A549 (cell line): ENCODE results near the gene SLC48A1. TPM values are rescaled to one million over a fixed set of nuclear protein-coding genes. Genes with fewer than 3 reads are reported as not detected.
A peak's percentile ranks its signal among the peaks of the same experiment; 100 is the strongest.

ENCODE experiments used
- ATAC-seq, 2 experiments: fragments of 200-7000 bp in 1 of 2; fragments of >200 bp in 1 of 2; cut with Nextera tagmentation in 1 of 2; cut with Tn5 transposase in 1 of 2; 3 replicates each; pipeline versions ENCODE4 v1.8.0 to v1.9.1; 2018 to 2020; ENCODE audit warnings: mild to moderate bottlenecking in 1 of 2, moderate library complexity in 1 of 2
- CTCF ChIA-PET: fragments of 300-600 bp; sonication (Branson Sonifier 250); formaldehyde crosslinking; extraction: SDS; loops from one replicate; lab custom pipeline; 2021; ENCODE audit warnings: antibody characterized with exemption, inconsistent platforms; lab: Yijun Ruan, JAX
- POLR2A ChIA-PET: fragments of 350-600 bp; formaldehyde crosslinking; extraction: SDS; loops from one replicate; lab custom pipeline; 2021; ENCODE audit warnings: antibody characterized with exemption, inconsistent platforms; lab: Yijun Ruan, JAX
- DNase-seq, 2 experiments: peaks; one replicate each; pipeline versions ENCODE4 v3.0.0 to v3.0.0-alpha.2; 2011 to 2016; ENCODE audit warnings: low read depth in 1 of 2, low spot score in 1 of 2
- FAIRE-seq: peaks from 2 replicates; lab custom pipeline; 2011; peaks lifted over from hg19 to GRCh38; lab: Jason Lieb, UNC
- H3K27ac ChIP-seq, 2 experiments: fragments of >200 bp; sonication (Bioruptor Twin); formaldehyde crosslinking; 3 replicates each; pipeline ENCODE4 v1.5.1; 2016 to 2017
- H3K4me1 ChIP-seq: fragments of >200 bp; sonication (Bioruptor Twin); formaldehyde crosslinking; 3 replicates; pipeline ENCODE4 v1.6.1; 2016
- H3K4me2 ChIP-seq: fragments of >200 bp; sonication (Bioruptor Twin); formaldehyde crosslinking; 3 replicates; pipeline ENCODE4 v1.6.1; 2016
- H3K4me3 ChIP-seq: fragments of >200 bp; sonication (Bioruptor Twin); formaldehyde crosslinking; 3 replicates; pipeline ENCODE4 v1.5.1; 2016
- H3K9me3 ChIP-seq: fragments of >200 bp; sonication (Bioruptor Twin); formaldehyde crosslinking; 3 replicates; pipeline ENCODE4 v1.6.1; 2016
- EHF ChIP-seq: fragments of 250-450 bp; sonication (Bioruptor Pico); IDR thresholded peaks from 2 replicates; pipeline ENCODE4 v1.5.0; 2020; ENCODE audit warnings: mild to moderate bottlenecking
- FOSB ChIP-seq: fragments of 250-450 bp; sonication (Bioruptor Pico); IDR thresholded peaks from 2 replicates; pipeline ENCODE4 v1.5.0; 2020; ENCODE audit warnings: mild to moderate bottlenecking, moderate library complexity
- FOXS1 ChIP-seq: fragments of 250-450 bp; sonication (Bioruptor Pico); IDR thresholded peaks from 2 replicates; pipeline ENCODE4 v1.5.0; 2020; ENCODE audit warnings: mild to moderate bottlenecking, moderate library complexity
- GATA3 ChIP-seq: IDR thresholded peaks from 2 replicates; pipeline ENCODE4 v1.6.1; 2012; ENCODE audit warnings: borderline replicate concordance
- HOXB13 ChIP-seq: fragments of 250-450 bp; sonication (Bioruptor Pico); IDR thresholded peaks from 2 replicates; pipeline ENCODE4 v1.5.0; 2020; ENCODE audit warnings: low read depth, mild to moderate bottlenecking, moderate library complexity
- JUNB ChIP-seq: fragments of >200 bp; sonication (Bioruptor Twin); formaldehyde crosslinking; IDR thresholded peaks from 2 replicates; pipeline ENCODE4 v1.6.1; 2016
- KDM1A ChIP-seq: fragments of 200-600 bp; sonication (generic); IDR thresholded peaks from 2 replicates; pipeline ENCODE4 v1.6.1; 2016; ENCODE audit warnings: low read depth, mild to moderate bottlenecking
- KDM5A ChIP-seq: fragments of 200-600 bp; sonication (generic); IDR thresholded peaks from 2 replicates; pipeline ENCODE4 v1.6.1; 2016; ENCODE audit warnings: antibody characterized with exemption, mild to moderate bottlenecking
- NFE2L2 ChIP-seq: fragments of 150-350 bp; conservative IDR thresholded peaks from 2 replicates; pipeline ENCODE4 v1.6.1; 2014; ENCODE audit warnings: low read length
- NPAS2 ChIP-seq: fragments of 250-450 bp; sonication (Bioruptor Pico); IDR thresholded peaks from 2 replicates; pipeline ENCODE4 v1.8.0; 2022; ENCODE audit warnings: mild to moderate bottlenecking, moderate library complexity, borderline replicate concordance
- NR3C1 ChIP-seq: fragments of >200 bp; sonication (Bioruptor Twin); formaldehyde crosslinking; IDR thresholded peaks from 3 replicates; pipeline ENCODE4 v1.6.1; 2017
- PHF8 ChIP-seq: fragments of 200-600 bp; sonication (generic); IDR thresholded peaks from 2 replicates; pipeline ENCODE4 v1.6.1; 2016; ENCODE audit warnings: low read depth, mild to moderate bottlenecking, antibody characterized with exemption, moderate library complexity, borderline replicate concordance
- POLR2AphosphoS2 ChIP-seq: conservative IDR thresholded peaks from 2 replicates; pipeline ENCODE4 v1.6.1; 2012; ENCODE audit warnings: low read length, improper control_type of control experiment, inconsistent platforms
- RARB ChIP-seq: fragments of 250-450 bp; sonication (Bioruptor Pico); IDR thresholded peaks from 2 replicates; pipeline ENCODE4 v1.8.0; 2021; ENCODE audit warnings: mild to moderate bottlenecking, moderate library complexity
- RCOR1 ChIP-seq: fragments of 150-350 bp; IDR thresholded peaks from 2 replicates; pipeline ENCODE4 v1.6.1; 2014; ENCODE audit warnings: antibody characterized with exemption, low read length, low read depth
- RFX5 ChIP-seq: fragments of 450-650 bp; IDR thresholded peaks from 2 replicates; pipeline ENCODE4 v1.7.1; 2014; ENCODE audit warnings: antibody characterized with exemption, mild to moderate bottlenecking, moderate library complexity
- SREBF2 ChIP-seq: fragments of 450-650 bp; IDR thresholded peaks from 2 replicates; pipeline ENCODE4 v1.6.1; 2014; ENCODE audit warnings: mild to moderate bottlenecking, moderate library complexity
- ZSCAN20 ChIP-seq: fragments of 250-450 bp; sonication (Bioruptor Pico); IDR thresholded peaks from 2 replicates; pipeline ENCODE4 v1.8.0; 2022; ENCODE audit warnings: mild to moderate bottlenecking, moderate library complexity
- WGBS: methylation state at CpG from one replicate; pipeline ENCODE4 v1.1.6; 2017; ENCODE audit errors: missing lambda C conversion rate; 5-methylcytosine and 5-hydroxymethylcytosine counted together
- polyA plus RNA-seq, 4 experiments: library from polyadenylated mRNA; depleted of rRNA in 3 of 4; stranded (reverse); fragments of >200 nt; fragmentation: RNase III in 1 of 4; extraction: RNeasy Plus Mini Kit Qiagen cat#74134 plus additional on column Dnase treatment in 1 of 4; gene quantifications; 2 replicates in 3 of 4; 3 replicates in 1 of 4; pipeline ENCODE4 v1.2.3, GENCODE V29; 2011 to 2017
- TF ChIP-seq, protein P1 (sequence below): IDR thresholded peaks from 2 replicates; pipeline ENCODE4 v1.6.1; 2012
- TF ChIP-seq, protein P2 (sequence below): IDR thresholded peaks from 2 replicates; pipeline ENCODE4 v1.6.1; 2012; ENCODE audit warnings: low read depth, borderline replicate concordance
- TF ChIP-seq, protein P3 (sequence below): fragments of >200 bp; sonication (Bioruptor Twin); formaldehyde crosslinking; IDR thresholded peaks from 2 replicates; pipeline ENCODE4 v1.6.1; 2016
- TF ChIP-seq, protein P4 (sequence below): fragments of 150-350 bp; IDR thresholded peaks from 2 replicates; pipeline ENCODE4 v1.6.1; 2014; ENCODE audit warnings: low read depth, mild to moderate bottlenecking, low read length
- TF ChIP-seq, protein P5 (sequence below): IDR thresholded peaks from 2 replicates; pipeline ENCODE4 v1.6.1; 2012

SLC48A1 gene
- polyA plus RNA-seq, 2 of the 4 experiments (the other 2 are of a cell fraction), result 25.1 to 32.6 TPM

DNA sequence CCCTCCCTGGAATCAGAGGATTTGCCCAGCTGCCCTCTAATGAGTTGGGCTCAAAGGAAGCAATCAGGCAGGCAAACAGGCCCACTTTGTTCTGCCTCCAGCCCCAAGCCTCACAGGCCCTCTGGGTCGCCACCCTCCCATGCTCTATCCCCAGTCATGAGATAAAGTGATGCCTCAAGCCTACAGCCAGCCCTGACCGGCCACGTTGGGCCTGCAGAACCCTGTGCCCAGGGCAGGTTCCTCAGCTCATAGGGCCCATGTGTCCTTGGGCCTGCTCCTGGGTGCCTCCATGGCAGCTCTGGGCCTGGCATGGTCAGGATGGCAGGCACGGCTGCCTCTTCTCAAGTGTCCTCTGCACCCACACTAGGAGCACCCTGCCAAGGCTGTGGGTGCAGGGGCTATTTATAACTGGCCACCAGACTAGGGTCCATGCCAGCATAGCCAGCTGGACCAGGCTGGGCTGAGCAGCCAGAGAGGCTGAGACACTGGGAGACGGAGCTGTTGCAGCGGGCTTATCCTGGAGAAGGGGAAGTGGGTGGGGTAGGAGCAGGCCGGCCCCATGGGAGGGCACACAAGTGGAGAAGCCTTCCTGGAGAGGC lies 26.4 kb downstream of the SLC48A1 start:
- DNase-seq (no peak), ATAC-seq (no peak), FAIRE-seq (no peak)
- no peak overlapping the region for H3K4me3 ChIP-seq
- no peaks in the 10 kb centered on the region for H3K9me3 ChIP-seq
- no peak overlapping the region for H3K4me2 ChIP-seq
- 89% methylated on average over 7 of the region's 7 CpGs for WGBS
- TF ChIP-seq, protein P1, sequence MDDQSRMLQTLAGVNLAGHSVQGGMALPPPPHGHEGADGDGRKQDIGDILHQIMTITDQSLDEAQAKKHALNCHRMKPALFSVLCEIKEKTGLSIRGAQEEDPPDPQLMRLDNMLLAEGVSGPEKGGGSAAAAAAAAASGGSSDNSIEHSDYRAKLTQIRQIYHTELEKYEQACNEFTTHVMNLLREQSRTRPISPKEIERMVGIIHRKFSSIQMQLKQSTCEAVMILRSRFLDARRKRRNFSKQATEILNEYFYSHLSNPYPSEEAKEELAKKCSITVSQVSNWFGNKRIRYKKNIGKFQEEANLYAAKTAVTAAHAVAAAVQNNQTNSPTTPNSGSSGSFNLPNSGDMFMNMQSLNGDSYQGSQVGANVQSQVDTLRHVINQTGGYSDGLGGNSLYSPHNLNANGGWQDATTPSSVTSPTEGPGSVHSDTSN, result no peak
- no peak overlapping the region for H3K27ac ChIP-seq
- POLR2A ChIA-PET, result no interaction called here
- peaks cover 12% of the 10 kb centered on the region; the same call in 2 of the 3 replicates for H3K4me1 ChIP-seq
- CTCF ChIA-PET, result interaction anchor here (0.6 to 59.0 kb wide), 9 partner anchors 12 to 1114 kb away, joined by 3 to 1532 read pairs (median 7); no protein-coding TSS in a partner anchor

DNA sequence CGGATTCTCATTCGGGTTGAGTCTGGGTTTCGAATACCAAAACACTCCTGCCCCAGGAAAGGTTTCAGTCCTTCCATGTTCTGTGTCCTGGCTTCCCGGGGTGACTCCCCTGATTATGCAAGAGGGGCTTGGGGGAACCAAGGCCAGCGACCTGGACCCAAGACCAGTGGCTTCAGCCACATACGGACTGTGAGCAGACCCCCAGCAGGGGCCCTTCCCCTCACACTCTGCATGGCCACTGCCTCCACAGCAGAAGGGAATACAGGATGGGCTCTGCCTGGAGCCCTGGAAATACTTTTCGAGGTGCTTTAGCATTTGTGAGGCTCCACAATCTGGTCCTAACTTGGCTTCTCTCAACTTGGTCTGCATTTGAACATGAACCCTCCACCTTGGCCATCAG lies 27.5 kb downstream of the SLC48A1 start:
- Histone ChIP-seq H3K4me1 (peaks cover 12% of the 10 kb centered on the region; the same call in 2 of the 3 replicates), H3K9me3 (no peaks in the 10 kb centered on the region), H3K4me2 (no peak overlapping the region), H3K4me3 (no peak overlapping the region), H3K27ac (no peak overlapping the region)
- CTCF ChIA-PET, result interaction anchor here (1.1 to 59.0 kb wide), 8 partner anchors 11 to 85 kb away, joined by 3 to 1532 read pairs (median 8); no protein-coding TSS in a partner anchor
- whole genome bisulfite sequencing, result 82% methylated on average over 7 of the region's 7 CpGs
- FAIRE-seq (no peak), DNase-seq (no peak), ATAC-seq (no peak)
- POLR2A ChIA-PET, result no interaction called here
- TF ChIP-seq RCOR1 (no peak), KDM5A (no peak), KDM1A (no peak)

DNA sequence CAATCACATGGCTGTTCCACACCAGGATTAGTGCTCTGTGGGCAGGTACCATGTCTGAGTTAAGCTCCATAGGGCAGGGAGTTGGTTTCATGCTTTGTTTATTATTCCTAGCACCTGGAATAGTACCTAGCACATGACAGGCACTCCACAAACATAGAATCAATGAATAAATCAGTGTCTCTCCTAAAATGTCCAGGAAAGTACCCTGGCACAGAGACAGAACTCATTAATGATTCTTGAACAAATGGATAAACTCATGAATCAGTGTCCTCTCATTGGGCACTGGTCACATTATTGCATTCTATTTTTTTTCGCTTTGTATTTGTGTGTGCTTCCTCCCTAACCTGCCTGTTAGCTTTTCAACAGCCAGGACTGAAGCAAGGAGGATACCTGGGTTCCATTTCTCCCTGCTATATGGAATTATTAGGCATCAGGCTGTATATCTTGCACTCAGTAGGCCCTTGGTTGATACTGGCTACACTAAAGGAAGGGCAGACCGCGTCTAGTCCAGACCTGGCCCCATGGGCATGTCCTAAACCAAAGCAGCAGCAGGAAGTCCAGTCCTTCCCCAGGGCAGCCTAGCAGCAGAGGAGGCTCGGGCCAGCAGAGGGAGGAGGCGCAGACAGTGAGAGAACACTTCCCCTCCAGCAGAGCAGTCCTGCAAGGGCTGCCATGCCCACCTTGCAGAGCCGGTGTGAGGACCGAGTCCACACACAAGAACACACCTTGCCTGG lies 28.3 kb downstream of the SLC48A1 start:
- Histone ChIP-seq H3K4me2 (no peak overlapping the region), H3K9me3 (no peaks in the 10 kb centered on the region), H3K4me1 (peaks cover 12% of the 10 kb centered on the region; the same call in 2 of the 3 replicates), H3K27ac (no peak overlapping the region), H3K4me3 (no peak overlapping the region)
- ATAC-seq (peak in 1 of 2 experiments; percentile 45; a peak in 4 of 6 replicates), DNase-seq (no peak), FAIRE-seq (no peak)
- WGBS, result 81% methylated on average over 7 of the region's 7 CpGs
- CTCF ChIA-PET, result interaction anchor here (0.9 to 59.0 kb wide), 13 partner anchors 9 to 86 kb away, joined by 3 to 1532 read pairs (median 4); no protein-coding TSS in a partner anchor
- TF ChIP-seq JUNB (no peak), NR3C1 (no peak), PHF8 (no peak), EHF (CRISPR knock-in tag) (no peak), GATA3 (no peak), HOXB13 (no peak), SREBF2 (no peak)
- TF ChIP-seq, protein P2, sequence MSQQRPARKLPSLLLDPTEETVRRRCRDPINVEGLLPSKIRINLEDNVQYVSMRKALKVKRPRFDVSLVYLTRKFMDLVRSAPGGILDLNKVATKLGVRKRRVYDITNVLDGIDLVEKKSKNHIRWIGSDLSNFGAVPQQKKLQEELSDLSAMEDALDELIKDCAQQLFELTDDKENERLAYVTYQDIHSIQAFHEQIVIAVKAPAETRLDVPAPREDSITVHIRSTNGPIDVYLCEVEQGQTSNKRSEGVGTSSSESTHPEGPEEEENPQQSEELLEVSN, result no peak
- TF ChIP-seq, protein P3, sequence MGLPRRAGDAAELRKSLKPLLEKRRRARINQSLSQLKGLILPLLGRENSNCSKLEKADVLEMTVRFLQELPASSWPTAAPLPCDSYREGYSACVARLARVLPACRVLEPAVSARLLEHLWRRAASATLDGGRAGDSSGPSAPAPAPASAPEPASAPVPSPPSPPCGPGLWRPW, result no peak
- TF ChIP-seq, protein P4, sequence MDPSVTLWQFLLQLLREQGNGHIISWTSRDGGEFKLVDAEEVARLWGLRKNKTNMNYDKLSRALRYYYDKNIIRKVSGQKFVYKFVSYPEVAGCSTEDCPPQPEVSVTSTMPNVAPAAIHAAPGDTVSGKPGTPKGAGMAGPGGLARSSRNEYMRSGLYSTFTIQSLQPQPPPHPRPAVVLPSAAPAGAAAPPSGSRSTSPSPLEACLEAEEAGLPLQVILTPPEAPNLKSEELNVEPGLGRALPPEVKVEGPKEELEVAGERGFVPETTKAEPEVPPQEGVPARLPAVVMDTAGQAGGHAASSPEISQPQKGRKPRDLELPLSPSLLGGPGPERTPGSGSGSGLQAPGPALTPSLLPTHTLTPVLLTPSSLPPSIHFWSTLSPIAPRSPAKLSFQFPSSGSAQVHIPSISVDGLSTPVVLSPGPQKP, result no peak
- POLR2A ChIA-PET, result interaction anchor here (1.0 kb wide), 2 partner anchors 14 to 34 kb away, joined by 3 read pairs; no protein-coding TSS in a partner anchor

DNA sequence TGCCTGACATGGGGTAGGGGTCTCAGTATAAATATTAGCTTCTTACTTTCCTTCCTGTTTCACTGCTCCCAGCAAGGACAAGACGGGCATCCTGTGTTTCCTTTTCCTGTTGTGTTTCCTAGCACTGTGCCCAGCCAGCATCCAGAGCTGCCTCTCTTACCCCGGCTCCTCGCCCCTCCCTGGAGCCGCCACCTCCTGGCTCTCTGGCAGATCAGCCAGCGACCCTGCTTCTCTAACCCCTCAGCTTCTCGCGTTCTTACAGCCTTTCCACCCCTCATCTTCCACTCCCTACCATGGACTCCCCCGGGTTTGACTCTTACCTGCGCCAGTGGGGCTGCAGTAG lies 28.8 kb downstream of the SLC48A1 start:
- Histone ChIP-seq H3K4me2 (no peak overlapping the region), H3K4me1 (peaks cover 12% of the 10 kb centered on the region; the same call in 2 of the 3 replicates), H3K27ac (no peak overlapping the region), H3K4me3 (no peak overlapping the region), H3K9me3 (no peaks in the 10 kb centered on the region)
- CTCF ChIA-PET, result interaction anchor here (0.9 to 59.0 kb wide), 11 partner anchors 9 to 86 kb away, joined by 3 to 1532 read pairs (median 6); no protein-coding TSS in a partner anchor
- ATAC-seq, result peak in 1 of 2 experiments; percentile 2; a peak in 1 of 6 replicates
- no peak for FAIRE-seq
- no peak for DNase-seq
- TF ChIP-seq ZSCAN20 (CRISPR knock-in tag) (no peak), POLR2AphosphoS2 (no peak), NFE2L2 (no peak), FOSB (CRISPR knock-in tag) (no peak), NPAS2 (no peak), EHF (CRISPR knock-in tag) (no peak), GATA3 (no peak), RARB (CRISPR knock-in tag) (no peak), FOXS1 (CRISPR knock-in tag) (no peak), RFX5 (no peak)
- TF ChIP-seq, protein P2, result no peak
- TF ChIP-seq, protein P5, sequence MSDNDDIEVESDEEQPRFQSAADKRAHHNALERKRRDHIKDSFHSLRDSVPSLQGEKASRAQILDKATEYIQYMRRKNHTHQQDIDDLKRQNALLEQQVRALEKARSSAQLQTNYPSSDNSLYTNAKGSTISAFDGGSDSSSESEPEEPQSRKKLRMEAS, result no peak
- POLR2A ChIA-PET, result interaction anchor here (1.0 kb wide), 2 partner anchors 15 to 34 kb away, joined by 3 read pairs; no protein-coding TSS in a partner anchor
- WGBS, result 94% methylated on average over 9 of the region's 9 CpGs
